ENCODE measurements around the gene TBC1D5.
"Not testable (repeated sequence)": the region's sequence is repeated elsewhere in the genome, so short reads cannot be mapped to it uniquely, and the experiment has no call there.

Gene TBC1D5

DNA sequence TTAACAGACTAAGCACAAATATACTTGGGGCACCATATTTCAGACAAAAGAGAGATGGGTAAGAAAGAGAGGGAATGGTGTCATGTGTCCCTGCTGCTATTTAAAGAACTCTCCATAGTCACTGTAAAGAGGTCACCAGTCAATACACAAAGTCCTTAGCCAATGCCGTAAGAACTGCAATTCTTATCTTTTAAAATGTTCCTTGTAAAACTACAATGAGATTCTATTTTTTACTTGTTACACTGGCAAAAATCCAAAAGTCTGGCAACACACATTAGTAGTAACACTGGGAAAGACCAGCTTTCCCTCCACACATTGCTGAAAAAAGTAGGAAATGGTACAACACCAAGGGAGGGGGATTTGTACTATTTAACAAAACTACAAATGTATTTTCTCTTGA lies 189.4 kb downstream of the TBC1D5 start:
- H3K9ac ChIP-seq (ENCODE audit: low read length) = no peak overlapping the region
- no peaks in the 10 kb centered on the region for H3K9me3 ChIP-seq (ENCODE audit: control insufficient read depth, low read depth, low read length)
- H3K27ac ChIP-seq (ENCODE audit: low read length) = no peak overlapping the region
- H3K4me1 ChIP-seq (ENCODE audit: control insufficient read depth, low read depth, low read length) = peaks cover 9% of the 10 kb centered on the region
- no peaks in the 10 kb centered on the region for H3K27me3 ChIP-seq (ENCODE audit: control insufficient read depth, insufficient read depth, low read length)
- no peaks in the 10 kb centered on the region for H3K36me3 ChIP-seq (ENCODE audit: control insufficient read depth, low read depth, low read length)
- H3K4me3 ChIP-seq (ENCODE audit: low read length) = no peak overlapping the region

- H3K4me3 ChIP-seq (ENCODE audit: low read length) = no peak overlapping the region
- no peak overlapping the region for H3K27ac ChIP-seq (ENCODE audit: low read length)
- peaks cover 10% of the 10 kb centered on the region for H3K4me1 ChIP-seq (ENCODE audit: control insufficient read depth, low read depth, low read length)
- no peaks in the 10 kb centered on the region for H3K27me3 ChIP-seq (ENCODE audit: control insufficient read depth, insufficient read depth, low read length)
- H3K9ac ChIP-seq (ENCODE audit: low read length) = no peak overlapping the region
- no peaks in the 10 kb centered on the region for H3K36me3 ChIP-seq (ENCODE audit: control insufficient read depth, low read depth, low read length)
- no peaks in the 10 kb centered on the region for H3K9me3 ChIP-seq (ENCODE audit: control insufficient read depth, low read depth, low read length)
Observed at GRCh38 chr3:17552351-17552750, 190.1 kb downstream of the TBC1D5 start.

GRCh38 chr3:17551895-17552294 lies 190.5 kb downstream of the TBC1D5 start:
- H3K9me3 ChIP-seq (ENCODE audit: control insufficient read depth, low read depth, low read length) = no peaks in the 10 kb centered on the region
- no peak overlapping the region for H3K9ac ChIP-seq (ENCODE audit: low read length)
- no peak overlapping the region for H3K27ac ChIP-seq (ENCODE audit: low read length)
- peaks cover 13% of the 10 kb centered on the region for H3K4me1 ChIP-seq (ENCODE audit: control insufficient read depth, low read depth, low read length)
- no peaks in the 10 kb centered on the region for H3K36me3 ChIP-seq (ENCODE audit: control insufficient read depth, low read depth, low read length)
- H3K27me3 ChIP-seq (ENCODE audit: control insufficient read depth, insufficient read depth, low read length) = no peaks in the 10 kb centered on the region
- H3K4me3 ChIP-seq (ENCODE audit: low read length) = no peak overlapping the region

DNA sequence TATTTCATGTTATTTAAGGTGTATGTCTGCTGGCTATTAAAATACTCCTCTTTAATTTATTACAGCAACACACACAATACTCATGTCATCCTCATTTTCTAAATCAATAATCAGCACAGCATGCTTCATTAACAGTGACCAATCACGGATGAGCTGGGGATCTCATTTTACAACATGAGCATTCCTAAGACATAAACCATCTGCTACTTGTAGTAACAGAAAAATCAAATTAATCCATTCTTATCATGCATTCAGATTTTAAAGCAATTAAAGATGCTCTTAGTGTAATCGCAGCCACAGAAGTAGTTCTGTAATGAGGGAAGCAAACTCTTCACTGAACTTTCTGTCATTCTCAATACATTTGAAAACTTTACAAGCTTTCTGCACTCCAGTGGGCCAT lies 191.1 kb downstream of the TBC1D5 start:
- no peaks in the 10 kb centered on the region for H3K9me3 ChIP-seq (ENCODE audit: control insufficient read depth, low read depth, low read length)
- H3K9ac ChIP-seq (ENCODE audit: low read length) = no peak overlapping the region
- peaks cover 18% of the 10 kb centered on the region for H3K4me1 ChIP-seq (ENCODE audit: control insufficient read depth, low read depth, low read length)
- no peak overlapping the region for H3K4me3 ChIP-seq (ENCODE audit: low read length)
- H3K36me3 ChIP-seq (ENCODE audit: control insufficient read depth, low read depth, low read length) = no peaks in the 10 kb centered on the region
- H3K27me3 ChIP-seq (ENCODE audit: control insufficient read depth, insufficient read depth, low read length) = no peaks in the 10 kb centered on the region
- H3K27ac ChIP-seq (ENCODE audit: low read length) = no peak overlapping the region

GRCh38 chr3:17550624-17551023 lies 191.8 kb downstream of the TBC1D5 start:
- Histone ChIP-seq H3K9ac (ENCODE audit: low read length) (no peak overlapping the region), H3K27me3 (ENCODE audit: control insufficient read depth, insufficient read depth, low read length) (no peaks in the 10 kb centered on the region), H3K4me1 (ENCODE audit: control insufficient read depth, low read depth, low read length) (peaks cover 14% of the 10 kb centered on the region), H3K4me3 (ENCODE audit: low read length) (no peak overlapping the region), H3K36me3 (ENCODE audit: control insufficient read depth, low read depth, low read length) (no peaks in the 10 kb centered on the region), H3K9me3 (ENCODE audit: control insufficient read depth, low read depth, low read length) (no peaks in the 10 kb centered on the region), H3K27ac (ENCODE audit: low read length) (no peak overlapping the region)

GRCh38 chr3:17546500-17547255 lies 195.8 kb downstream of the TBC1D5 start:
- Histone ChIP-seq H3K4me1 (ENCODE audit: control insufficient read depth, low read depth, low read length) (peaks cover 10% of the 10 kb centered on the region), H3K9me3 (ENCODE audit: control insufficient read depth, low read depth, low read length) (no peaks in the 10 kb centered on the region), H3K36me3 (ENCODE audit: control insufficient read depth, low read depth, low read length) (no peaks in the 10 kb centered on the region), H3K9ac (ENCODE audit: low read length) (no peak overlapping the region), H3K4me3 (ENCODE audit: low read length) (no peak overlapping the region), H3K27ac (ENCODE audit: low read length) (no peak overlapping the region), H3K27me3 (ENCODE audit: control insufficient read depth, insufficient read depth, low read length) (no peaks in the 10 kb centered on the region)

DNA sequence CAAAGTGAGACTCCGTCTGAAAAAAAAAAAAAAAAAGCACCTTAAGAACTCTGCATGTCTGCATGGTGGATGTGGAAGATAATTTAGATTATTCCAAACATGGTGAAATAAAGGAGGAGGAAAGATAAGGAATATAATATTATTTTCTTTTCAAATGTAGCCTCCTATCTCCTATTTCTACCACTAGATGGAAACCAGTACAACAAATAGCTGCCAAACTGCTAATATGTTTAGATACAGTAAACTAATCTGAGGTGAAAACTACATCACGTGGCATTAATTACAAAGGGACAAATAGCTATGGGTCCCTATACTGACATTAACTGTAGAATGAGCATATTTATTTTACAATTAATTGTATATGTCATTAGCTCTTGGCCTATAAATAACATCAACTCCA lies 197.8 kb downstream of the TBC1D5 start:
- Histone ChIP-seq H3K4me1 (ENCODE audit: control insufficient read depth, low read depth, low read length) (peaks cover 16% of the 10 kb centered on the region), H3K9me3 (ENCODE audit: control insufficient read depth, low read depth, low read length) (no peaks in the 10 kb centered on the region), H3K27ac (ENCODE audit: low read length) (no peak overlapping the region), H3K27me3 (ENCODE audit: control insufficient read depth, insufficient read depth, low read length) (no peaks in the 10 kb centered on the region), H3K9ac (ENCODE audit: low read length) (no peak overlapping the region), H3K36me3 (ENCODE audit: control insufficient read depth, low read depth, low read length) (no peaks in the 10 kb centered on the region), H3K4me3 (ENCODE audit: low read length) (no peak overlapping the region)

GRCh38 chr3:17542591-17542990 lies 199.8 kb downstream of the TBC1D5 start:
- H3K27me3 ChIP-seq (ENCODE audit: control insufficient read depth, insufficient read depth, low read length) = no peaks in the 10 kb centered on the region
- no peaks in the 10 kb centered on the region for H3K9me3 ChIP-seq (ENCODE audit: control insufficient read depth, low read depth, low read length)
- no peak overlapping the region for H3K27ac ChIP-seq (ENCODE audit: low read length)
- no peak overlapping the region for H3K4me3 ChIP-seq (ENCODE audit: low read length)
- H3K36me3 ChIP-seq (ENCODE audit: control insufficient read depth, low read depth, low read length) = no peaks in the 10 kb centered on the region
- no peak overlapping the region for H3K9ac ChIP-seq (ENCODE audit: low read length)
- H3K4me1 ChIP-seq (ENCODE audit: control insufficient read depth, low read depth, low read length) = peaks cover 22% of the 10 kb centered on the region

DNA sequence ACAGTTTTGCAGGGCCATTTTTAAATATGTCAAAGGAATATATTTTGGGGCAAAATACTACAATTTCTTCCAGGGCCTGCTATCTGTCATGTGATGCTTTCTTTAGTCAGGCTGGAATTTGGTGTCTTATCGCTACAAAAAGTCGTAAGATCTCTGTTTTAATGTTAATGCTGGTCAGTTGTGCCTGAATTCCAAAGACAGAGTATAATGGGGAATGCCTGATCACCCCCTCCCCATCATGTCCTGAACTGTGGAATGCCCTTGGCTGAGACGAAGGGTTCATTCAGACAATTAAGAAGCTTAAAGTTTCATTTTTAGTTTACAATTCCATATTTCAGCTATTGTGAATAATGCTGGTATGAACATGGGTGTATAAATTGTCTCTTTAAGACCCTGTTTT lies 203.0 kb downstream of the TBC1D5 start:
- no peaks in the 10 kb centered on the region for H3K27me3 ChIP-seq (ENCODE audit: control insufficient read depth, insufficient read depth, low read length)
- no peak overlapping the region for H3K27ac ChIP-seq (ENCODE audit: low read length)
- peaks cover 13% of the 10 kb centered on the region for H3K4me1 ChIP-seq (ENCODE audit: control insufficient read depth, low read depth, low read length)
- H3K36me3 ChIP-seq (ENCODE audit: control insufficient read depth, low read depth, low read length) = no peaks in the 10 kb centered on the region
- H3K4me3 ChIP-seq (ENCODE audit: low read length) = no peak overlapping the region
- no peaks in the 10 kb centered on the region for H3K9me3 ChIP-seq (ENCODE audit: control insufficient read depth, low read depth, low read length)
- H3K9ac ChIP-seq (ENCODE audit: low read length) = no peak overlapping the region

DNA sequence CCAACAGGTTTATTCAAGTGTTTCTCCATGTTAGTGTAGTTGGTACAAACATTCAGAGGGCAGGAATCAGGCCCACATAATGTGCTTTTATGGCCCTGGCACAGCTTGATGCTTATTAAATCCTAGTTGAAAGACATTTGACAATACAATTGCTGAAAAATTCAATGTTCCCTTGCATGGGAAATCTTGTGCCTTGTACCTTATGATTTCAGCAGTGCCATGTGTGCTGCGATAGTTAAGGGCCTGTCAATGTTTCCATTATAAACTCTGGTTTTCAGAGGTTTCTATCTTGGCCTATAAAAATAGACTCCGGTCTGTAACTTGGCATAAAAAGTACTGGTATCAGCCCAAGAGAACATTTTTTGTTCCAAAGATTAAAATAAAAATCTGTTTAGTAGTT lies 207.2 kb downstream of the TBC1D5 start:
- no peak overlapping the region for H3K4me3 ChIP-seq (ENCODE audit: low read length)
- H3K27me3 ChIP-seq (ENCODE audit: control insufficient read depth, insufficient read depth, low read length) = no peaks in the 10 kb centered on the region
- no peaks in the 10 kb centered on the region for H3K36me3 ChIP-seq (ENCODE audit: control insufficient read depth, low read depth, low read length)
- no peak overlapping the region for H3K9ac ChIP-seq (ENCODE audit: low read length)
- no peak overlapping the region for H3K27ac ChIP-seq (ENCODE audit: low read length)
- peaks cover 13% of the 10 kb centered on the region for H3K4me1 ChIP-seq (ENCODE audit: control insufficient read depth, low read depth, low read length)
- no peaks in the 10 kb centered on the region for H3K9me3 ChIP-seq (ENCODE audit: control insufficient read depth, low read depth, low read length)

DNA sequence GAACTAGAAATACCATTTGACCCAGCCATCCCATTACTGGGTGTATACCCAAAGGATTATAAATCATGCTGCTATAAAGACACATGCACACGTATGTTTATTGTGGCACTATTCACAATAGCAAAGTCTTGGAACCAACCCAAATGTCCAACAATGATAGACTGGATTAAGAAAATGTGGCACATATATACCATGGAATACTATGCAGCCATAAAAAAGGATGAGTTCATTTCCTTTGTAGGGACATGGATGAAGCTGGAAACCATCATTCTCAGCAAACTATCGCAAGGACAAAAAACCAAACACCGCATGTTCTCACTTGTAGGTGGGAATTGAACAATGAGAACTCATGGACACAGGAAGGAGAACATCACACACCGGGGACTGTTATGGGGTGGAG lies 210.0 kb downstream of the TBC1D5 start:
- H3K4me1 ChIP-seq (ENCODE audit: control insufficient read depth, low read depth, low read length); H3K36me3 ChIP-seq (ENCODE audit: control insufficient read depth, low read depth, low read length); H3K27ac ChIP-seq (ENCODE audit: low read length); H3K4me3 ChIP-seq (ENCODE audit: low read length); H3K9me3 ChIP-seq (ENCODE audit: control insufficient read depth, low read depth, low read length); H3K27me3 ChIP-seq (ENCODE audit: control insufficient read depth, insufficient read depth, low read length); H3K9ac ChIP-seq (ENCODE audit: low read length): not testable (repeated sequence)

DNA sequence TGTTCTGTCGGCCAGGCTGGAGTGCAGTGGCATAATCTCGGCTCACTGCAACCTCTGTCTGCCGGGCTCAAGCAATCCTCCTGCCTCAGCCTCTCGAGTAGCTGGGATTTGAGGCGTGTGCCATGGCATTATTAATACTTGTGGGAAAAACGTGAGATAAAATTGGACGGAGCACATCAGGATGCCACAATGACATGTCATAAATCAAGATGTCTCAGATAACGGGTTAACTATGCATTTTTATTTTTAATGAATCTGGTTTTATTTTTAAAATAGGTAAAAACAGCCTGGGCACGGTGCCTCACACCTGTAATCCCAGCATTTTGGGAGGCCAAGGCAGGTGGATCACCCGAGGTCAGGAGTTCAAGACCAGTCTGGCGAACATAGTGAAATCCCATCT lies 212.8 kb downstream of the TBC1D5 start:
- no peaks in the 10 kb centered on the region for H3K9me3 ChIP-seq (ENCODE audit: control insufficient read depth, low read depth, low read length)
- no peak overlapping the region for H3K4me3 ChIP-seq (ENCODE audit: low read length)
- H3K27me3 ChIP-seq (ENCODE audit: control insufficient read depth, insufficient read depth, low read length) = no peaks in the 10 kb centered on the region
- H3K36me3 ChIP-seq (ENCODE audit: control insufficient read depth, low read depth, low read length) = no peaks in the 10 kb centered on the region
- H3K9ac ChIP-seq (ENCODE audit: low read length) = no peak overlapping the region
- H3K4me1 ChIP-seq (ENCODE audit: control insufficient read depth, low read depth, low read length) = no peaks in the 10 kb centered on the region
- no peak overlapping the region for H3K27ac ChIP-seq (ENCODE audit: low read length)
